Measurements from ENCODE around the gene ANGPT4.

The ANGPT4 gene

GRCh38 chr20:916125-916799, at the start of gene ANGPT4:
ANGPT4 (minus strand) TSS chr20:916334; CDS start chr20:916214, 120 bp downstream.
- Histone ChIP-seq H3K27me3 (ENCODE audit: insufficient read depth, low read length) (no peaks in the 10 kb centered on the region), H3F3A (ENCODE audit: insufficient read depth, low read length) (no peaks in the 10 kb centered on the region), H4K20me1 (ENCODE audit: insufficient read depth, low read length) (no peaks in the 10 kb centered on the region), H3K79me2 (ENCODE audit: insufficient read depth, low read length) (no peaks in the 10 kb centered on the region), H2AFZ (ENCODE audit: low read length) (no peak within 1 kb of the TSS), H3K4me3 (ENCODE audit: low read depth, low read length, poor library complexity, severe bottlenecking) (no peak within 1 kb of the TSS), H3K27ac (ENCODE audit: low read depth, low read length, poor library complexity, severe bottlenecking) (no peak within 1 kb of the TSS), H3K9ac (ENCODE audit: low read length) (no peak within 1 kb of the TSS), H3K4me2 (ENCODE audit: low read length) (no peak within 1 kb of the TSS), H3K4me1 (ENCODE audit: insufficient read depth, low read length, severe bottlenecking) (no peaks in the 10 kb centered on the region), H3K9me2 (ENCODE audit: low read depth, low read length) (no peaks in the 10 kb centered on the region), H3K36me3 (ENCODE audit: insufficient read depth, low read length) (no peaks in the 10 kb centered on the region), H3K9me3 (ENCODE audit: low read length) (no peaks in the 10 kb centered on the region)
- TF ChIP-seq CTCF (IDR thresholded peaks at IDR 0.05; ENCODE audit: low read length) (no peak), EZH2 (IDR thresholded peaks at IDR 0.05; ENCODE audit: borderline replicate concordance, low read length) (no peak)

- Histone ChIP-seq H3K9me2 (ENCODE audit: low read depth, low read length) (no peaks in the 10 kb centered on the region), H3K36me3 (ENCODE audit: insufficient read depth, low read length) (no peaks in the 10 kb centered on the region), H3K27me3 (ENCODE audit: insufficient read depth, low read length) (no peaks in the 10 kb centered on the region), H3F3A (ENCODE audit: insufficient read depth, low read length) (no peaks in the 10 kb centered on the region), H3K79me2 (ENCODE audit: insufficient read depth, low read length) (no peaks in the 10 kb centered on the region), H2AFZ (ENCODE audit: low read length) (no peak overlapping the region), H3K4me3 (ENCODE audit: low read depth, low read length, poor library complexity, severe bottlenecking) (no peak overlapping the region), H3K4me2 (ENCODE audit: low read length) (no peak overlapping the region), H3K9me3 (ENCODE audit: low read length) (no peaks in the 10 kb centered on the region), H3K27ac (ENCODE audit: low read depth, low read length, poor library complexity, severe bottlenecking) (no peak overlapping the region), H4K20me1 (ENCODE audit: insufficient read depth, low read length) (no peaks in the 10 kb centered on the region), H3K9ac (ENCODE audit: low read length) (no peak overlapping the region), H3K4me1 (ENCODE audit: insufficient read depth, low read length, severe bottlenecking) (no peaks in the 10 kb centered on the region)
- TF ChIP-seq EZH2 (IDR thresholded peaks at IDR 0.05; ENCODE audit: borderline replicate concordance, low read length), result no peak
These were observed 47.7 kb upstream of the ANGPT4 start for GRCh38 chr20:963795-964194.

- Histone ChIP-seq H2AFZ (ENCODE audit: low read length) (no peak overlapping the region), H3K27me3 (ENCODE audit: insufficient read depth, low read length) (no peaks in the 10 kb centered on the region)
These were observed 46.5 kb upstream of the ANGPT4 start for GRCh38 chr20:962683-963082.

More at GRCh38 chr20:962683-963082, 46.5 kb upstream of the ANGPT4 start:
- Histone ChIP-seq H3K9me2 (ENCODE audit: low read depth, low read length) (no peaks in the 10 kb centered on the region), H3K36me3 (ENCODE audit: insufficient read depth, low read length) (no peaks in the 10 kb centered on the region), H3K4me3 (ENCODE audit: low read depth, low read length, poor library complexity, severe bottlenecking) (no peak overlapping the region), H3K27ac (ENCODE audit: low read depth, low read length, poor library complexity, severe bottlenecking) (no peak overlapping the region), H4K20me1 (ENCODE audit: insufficient read depth, low read length) (no peaks in the 10 kb centered on the region), H3K9ac (ENCODE audit: low read length) (no peak overlapping the region), H3K9me3 (ENCODE audit: low read length) (no peaks in the 10 kb centered on the region), H3K4me1 (ENCODE audit: insufficient read depth, low read length, severe bottlenecking) (no peaks in the 10 kb centered on the region), H3K79me2 (ENCODE audit: insufficient read depth, low read length) (no peaks in the 10 kb centered on the region), H3F3A (ENCODE audit: insufficient read depth, low read length) (no peaks in the 10 kb centered on the region), H3K4me2 (ENCODE audit: low read length) (no peak overlapping the region)
- no peak for TF ChIP-seq CTCF (IDR thresholded peaks at IDR 0.05; ENCODE audit: low read length)
- no peak for TF ChIP-seq EZH2 (IDR thresholded peaks at IDR 0.05; ENCODE audit: borderline replicate concordance, low read length)

Data from OCI-LY1 (cell line).